Daoy (cell line): ENCODE measurements around the gene CRTAP. TPM values are rescaled to one million over a fixed set of nuclear protein-coding genes. Genes with fewer than 3 reads are reported as not detected.
"Not testable (repeated sequence)": the region's sequence is repeated elsewhere in the genome, so short reads cannot be mapped to it uniquely, and the experiment has no call there.

Source experiments
- DNase-seq: peaks from one replicate; pipeline ENCODE4 v3.0.0-alpha.2; 2015; ENCODE audit warnings: low read depth
- total RNA-seq: library from RNA; depleted of rRNA; stranded (reverse); fragments of >200 nt; shearing (Covaris generic); gene quantifications from 2 replicates; pipeline ENCODE4 v1.2.3, GENCODE V29; 2014; rRNA removed

CRTAP gene
- total RNA-seq, 1 experiment from 2014 or later = 83.0 TPM

GRCh38 chr3:33174095-33174494 lies 60.3 kb downstream of the CRTAP start:
- no peak for DNase-seq

- no peak for DNase-seq
Observed at GRCh38 chr3:33174711-33175414, 61.0 kb downstream of the CRTAP start.

GRCh38 chr3:33179132-33179531 lies 65.3 kb downstream of the CRTAP start:
- DNase-seq = no peak

GRCh38 chr3:33181229-33181628 lies 67.4 kb downstream of the CRTAP start:
- no peak for DNase-seq

- DNase-seq = not testable (repeated sequence)
Observed at GRCh38 chr3:33181641-33182040, 67.8 kb downstream of the CRTAP start.

- DNase-seq = no peak
Observed at GRCh38 chr3:33184863-33185262, 71.0 kb downstream of the CRTAP start.

- DNase-seq = peak; percentile 58
Observed at GRCh38 chr3:33186524-33187367, 72.9 kb downstream of the CRTAP start.

GRCh38 chr3:33187368-33187634 lies 73.5 kb downstream of the CRTAP start:
- DNase-seq = peak; percentile 61

GRCh38 chr3:33194303-33194702 lies 80.5 kb downstream of the CRTAP start:
- DNase-seq = no peak

- no peak for DNase-seq
Observed at GRCh38 chr3:33196538-33196937, 82.7 kb downstream of the CRTAP start.

Other genes with a start within 250 kb of the CRTAP start
- gene CCR4, start 162.4 kb upstream of the CRTAP start, total RNA-seq = not detected in 2 replicates
- gene GLB1, start 16.9 kb upstream of the CRTAP start, total RNA-seq = 22.1 and 31.6 TPM in 2 replicates
- 0.36 and 0.97 TPM in 2 replicates for gene TMPPE, start 16.9 kb upstream of the CRTAP start, total RNA-seq
- gene SUSD5, start 104.8 kb downstream of the CRTAP start, total RNA-seq = 2.3 and 5.9 TPM in 2 replicates
- gene FBXL2, start 163.4 kb downstream of the CRTAP start, total RNA-seq = 2.6 and 3.7 TPM in 2 replicates